HCT116 (cell line): ENCODE data around the gene PDSS2.

Experiments used
- CTCF ChIP-seq, 3 experiments: fragments of 200-600 bp in 1 of 3; sonication (generic) in 1 of 3; IDR thresholded peaks in 2 of 3; conservative IDR thresholded peaks in 1 of 3; 2 replicates each; pipeline ENCODE4 v1.5.1; 2012 to 2017; ENCODE audit warnings: low read depth in 2 of 3, low read length in 2 of 3, antibody characterized with exemption in 1 of 3, borderline replicate concordance in 1 of 3, control low read depth in 1 of 3, mild to moderate bottlenecking in 1 of 3, mixed read lengths in 1 of 3, mixed run types in 1 of 3, moderate library complexity in 1 of 3; ENCODE audit not compliant: insufficient read depth in 1 of 3
- POLR2A ChIP-seq: IDR thresholded peaks from 2 replicates; pipeline ENCODE4 v1.7.0; 2011; ENCODE audit warnings: borderline replicate concordance; ENCODE audit not compliant: insufficient read depth, insufficient read length; ENCODE audit errors: extremely low read depth
- POLR2AphosphoS5 ChIP-seq: IDR thresholded peaks from 2 replicates; pipeline ENCODE4 v1.6.1; 2011; ENCODE audit warnings: mild to moderate bottlenecking, low read depth, low read length, moderate library complexity
- SP1 ChIP-seq: IDR thresholded peaks from 2 replicates; pipeline ENCODE4 v1.6.1; 2012; ENCODE audit warnings: low read depth
- YY1 ChIP-seq: IDR thresholded peaks from 2 replicates; pipeline ENCODE4 v1.6.1; 2011; ENCODE audit warnings: low read length, low read depth, moderate library complexity, mild to moderate bottlenecking; ENCODE audit not compliant: insufficient replicate concordance; ENCODE audit errors: extremely low read depth

- TF ChIP-seq CTCF (IDR thresholded peaks at IDR 0.05 in 2 of 3, conservative IDR thresholded peaks at IDR 0.05 in 1 of 3; ENCODE audit: borderline replicate concordance in 1 of 3, insufficient read depth in 1 of 3, low read depth in 2 of 3, low read length in 2 of 3): no peak
- no peak for TF ChIP-seq POLR2A
- no peak for TF ChIP-seq POLR2AphosphoS5
- no peak for TF ChIP-seq SP1
- no peak for TF ChIP-seq YY1
These were observed 199.4 kb downstream of the PDSS2 start for GRCh38 chr6:107259951-107260350.
